ENCODE measurements around the gene CLSTN1. TPM values are rescaled to one million over a fixed set of nuclear protein-coding genes. Genes with fewer than 3 reads are reported as not detected.

The CLSTN1 gene
- total RNA-seq, 1 experiment from 2014 or later, result 100 TPM

- peak overlapping the region in 1 of 2 experiments; percentile 63; a peak in 3 of 5 replicates for H3K4me3 Mint-ChIP-seq
- Histone ChIP-seq H2BK12ac (ENCODE audit: insufficient read length, low read depth, low read length) (no peak overlapping the region), H3K9ac (ENCODE audit: extremely low read depth, insufficient read length, low read length) (no peak overlapping the region), H2AFZ (ENCODE audit: low read length) (no peak overlapping the region), H4K91ac (ENCODE audit: insufficient read length, low read depth, low read length) (no peak overlapping the region), H2BK5ac (ENCODE audit: insufficient read length, low read length) (no peak overlapping the region), H3K23ac (ENCODE audit: insufficient read length, low read depth, low read length) (no peak overlapping the region), H3T11ph (ENCODE audit: low read length) (no peak overlapping the region), H3K4me1 (ENCODE audit: insufficient read depth, low read length) (no peaks in the 10 kb centered on the region; the same call in 1 of the 2 replicates), H3K79me2 (ENCODE audit: insufficient read depth, low read length) (no peaks in the 10 kb centered on the region), H2BK20ac (ENCODE audit: low read depth, low read length, poor library complexity, severe bottlenecking) (no peak overlapping the region), H4K8ac (replicated peaks; ENCODE audit: insufficient read length, low read depth, low read length) (no peak overlapping the region), H2BK15ac (ENCODE audit: low read depth, low read length) (no peak overlapping the region; the same call in 1 of the 2 replicates), H3K4me2 (ENCODE audit: insufficient read depth, insufficient read length, low read length) (peak overlapping the region; percentile 3), H3K9me3 (ENCODE audit: control insufficient read depth, low read depth, low read length) (no peaks in the 10 kb centered on the region), H4K20me1 (ENCODE audit: control insufficient read depth, insufficient read depth, insufficient read length) (no peaks in the 10 kb centered on the region), H3K27ac (ENCODE audit: insufficient read length, low read depth, low read length) (no peak overlapping the region), H3K27me3 (ENCODE audit: insufficient read depth, low read length) (no peaks in the 10 kb centered on the region), H3K23me2 (ENCODE audit: insufficient read length, low read depth, low read length, poor library complexity, severe bottlenecking) (no peaks in the 10 kb centered on the region), H4K5ac (ENCODE audit: insufficient read length, low read depth, low read length) (no peak overlapping the region), H2AK5ac (ENCODE audit: insufficient read length, low read length) (no peak overlapping the region), H2BK120ac (ENCODE audit: low read depth, low read length, poor library complexity, severe bottlenecking) (no peak overlapping the region), H3K18ac (ENCODE audit: insufficient read length, low read depth, low read length) (no peak overlapping the region), H3K56ac (ENCODE audit: insufficient read length, low read depth, low read length) (no peak overlapping the region), H3K4ac (ENCODE audit: low read depth, low read length) (no peak overlapping the region), H3K14ac (ENCODE audit: insufficient read depth, low read length) (peak overlapping the region; percentile 4; the same call in 1 of the 2 replicates), H3K79me1 (ENCODE audit: insufficient read depth, low read depth, low read length, poor library complexity, severe bottlenecking) (no peaks in the 10 kb centered on the region)
- peak; percentile 80 for DNase-seq
- H3K36me3 Mint-ChIP-seq (ENCODE audit: insufficient read depth in 1 of 3, low read depth in 3 of 3), result no peaks in the 10 kb centered on the region
- peaks cover 7% of the 10 kb centered on the region for H3K27me3 Mint-ChIP-seq (ENCODE audit: low read depth)
- peaks cover 10 to 17% of the 10 kb centered on the region in 2 experiments for H3K4me1 Mint-ChIP-seq
- no CpG with 5 or more reads among the region's 15 CpGs for WGBS (ENCODE audit: extremely low coverage, insufficient read length, low lambda C conversion rate)
- H3K9me3 Mint-ChIP-seq, result peaks cover 0 to 1% of the 10 kb centered on the region in 2 experiments; a peak in 2 of 5 replicates
- no peak; the same call in 2 of the 3 replicates for TF ChIP-seq CTCF (conservative IDR thresholded peaks at IDR 0.05)
- H3K27ac Mint-ChIP-seq, result peak overlapping the region in 2 of 3 experiments; percentile 40 to 78; a peak in 4 of 7 replicates
Observed at GRCh38 chr1:9835758-9836631, 12.2 kb upstream of the CLSTN1 start.
